ENCODE measurements around the gene IL12RB1. TPM values are rescaled to one million over a fixed set of nuclear protein-coding genes. Genes with fewer than 3 reads are reported as not detected.
A peak's percentile ranks its signal among the peaks of the same experiment; 100 is the strongest.

IL12RB1 gene
- total and polyA plus RNA-seq, 2 of the 13 experiments (the other 11 are each of a cell fraction or from before 2014, with no cell fraction given) = 0.03 to 0.04 TPM

DNA sequence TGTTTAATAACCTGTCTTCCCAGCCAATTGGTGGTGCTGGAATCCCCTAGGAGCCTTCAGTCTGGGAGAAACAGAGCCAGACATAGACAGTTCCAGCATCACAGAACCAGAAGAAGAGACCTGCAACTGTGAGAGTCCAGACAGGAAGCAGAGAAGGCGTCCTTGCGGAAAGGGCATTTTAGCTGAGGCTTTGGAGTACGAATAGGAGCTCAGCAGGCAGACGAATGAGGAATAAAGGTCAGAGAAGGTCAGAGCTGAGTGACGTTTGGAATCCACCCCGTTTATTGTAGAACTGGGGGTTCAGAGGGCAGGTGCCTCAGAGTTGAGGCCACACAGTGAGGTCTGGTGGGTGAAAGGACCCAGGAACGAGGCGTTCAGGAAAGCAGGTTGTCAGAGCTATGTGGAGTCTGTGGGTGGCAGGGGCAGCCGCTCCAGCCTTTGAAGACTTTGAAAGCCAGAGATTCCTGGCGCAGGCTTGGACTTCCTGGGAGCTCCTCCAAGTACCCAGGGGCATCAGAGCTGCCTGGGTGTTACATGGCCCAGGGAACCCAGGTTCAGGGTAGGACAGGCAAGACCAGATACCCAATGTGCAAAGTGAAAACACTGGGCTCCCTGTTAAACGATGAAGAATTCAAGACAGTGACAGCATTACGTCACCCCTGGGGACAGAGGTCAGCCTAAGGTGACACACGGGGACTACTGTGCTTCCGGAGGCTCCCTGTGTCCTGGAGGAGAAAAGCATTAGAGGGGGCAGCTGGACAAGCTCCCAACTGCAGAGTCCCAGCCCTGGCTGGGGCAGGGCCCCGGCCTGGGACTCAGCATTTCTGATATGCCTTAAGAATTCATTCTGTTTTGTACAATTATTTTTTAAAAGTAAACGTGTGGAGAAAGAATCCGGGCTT is 73.3 kb downstream of the IL12RB1 start (continued):
- TF ChIP-seq, protein P1, sequence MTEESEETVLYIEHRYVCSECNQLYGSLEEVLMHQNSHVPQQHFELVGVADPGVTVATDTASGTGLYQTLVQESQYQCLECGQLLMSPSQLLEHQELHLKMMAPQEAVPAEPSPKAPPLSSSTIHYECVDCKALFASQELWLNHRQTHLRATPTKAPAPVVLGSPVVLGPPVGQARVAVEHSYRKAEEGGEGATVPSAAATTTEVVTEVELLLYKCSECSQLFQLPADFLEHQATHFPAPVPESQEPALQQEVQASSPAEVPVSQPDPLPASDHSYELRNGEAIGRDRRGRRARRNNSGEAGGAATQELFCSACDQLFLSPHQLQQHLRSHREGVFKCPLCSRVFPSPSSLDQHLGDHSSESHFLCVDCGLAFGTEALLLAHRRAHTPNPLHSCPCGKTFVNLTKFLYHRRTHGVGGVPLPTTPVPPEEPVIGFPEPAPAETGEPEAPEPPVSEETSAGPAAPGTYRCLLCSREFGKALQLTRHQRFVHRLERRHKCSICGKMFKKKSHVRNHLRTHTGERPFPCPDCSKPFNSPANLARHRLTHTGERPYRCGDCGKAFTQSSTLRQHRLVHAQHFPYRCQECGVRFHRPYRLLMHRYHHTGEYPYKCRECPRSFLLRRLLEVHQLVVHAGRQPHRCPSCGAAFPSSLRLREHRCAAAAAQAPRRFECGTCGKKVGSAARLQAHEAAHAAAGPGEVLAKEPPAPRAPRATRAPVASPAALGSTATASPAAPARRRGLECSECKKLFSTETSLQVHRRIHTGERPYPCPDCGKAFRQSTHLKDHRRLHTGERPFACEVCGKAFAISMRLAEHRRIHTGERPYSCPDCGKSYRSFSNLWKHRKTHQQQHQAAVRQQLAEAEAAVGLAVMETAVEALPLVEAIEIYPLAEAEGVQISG (CRISPR knock-in tag; IDR thresholded peaks at IDR 0.05) = peak; percentile 61; the same call in 1 of the 2 replicates
- TF ChIP-seq PHF21A (CRISPR knock-in tag; IDR thresholded peaks at IDR 0.05) (peak; percentile 85), ZNF652 (CRISPR knock-in tag; IDR thresholded peaks at IDR 0.05; ENCODE audit: borderline replicate concordance, low read depth) (peak; percentile 32; the same call in 1 of the 2 replicates), ISL2 (CRISPR knock-in tag; IDR thresholded peaks at IDR 0.05) (peak; percentile 75), ZIK1 (CRISPR knock-in tag; IDR thresholded peaks at IDR 0.05; ENCODE audit: borderline replicate concordance, low read depth) (no peak), ZNF335 (CRISPR knock-in tag; IDR thresholded peaks at IDR 0.05) (peak; percentile 38; the same call in 1 of the 2 replicates), ZNF781 (CRISPR knock-in tag; IDR thresholded peaks at IDR 0.05; ENCODE audit: borderline replicate concordance, not compliant biosample characterization) (no peak), KLF6 (CRISPR knock-in tag; IDR thresholded peaks at IDR 0.05) (peak; percentile 83), GATA4 (IDR thresholded peaks at IDR 0.05; ENCODE audit: borderline replicate concordance, low read depth) (no peak), ZSCAN21 (CRISPR knock-in tag; IDR thresholded peaks at IDR 0.05; ENCODE audit: borderline replicate concordance) (peak; percentile 40; the same call in 1 of the 2 replicates), ZNF577 (CRISPR knock-in tag; IDR thresholded peaks at IDR 0.05; ENCODE audit: borderline replicate concordance, low read depth) (no peak)
- TF ChIP-seq, protein P2, sequence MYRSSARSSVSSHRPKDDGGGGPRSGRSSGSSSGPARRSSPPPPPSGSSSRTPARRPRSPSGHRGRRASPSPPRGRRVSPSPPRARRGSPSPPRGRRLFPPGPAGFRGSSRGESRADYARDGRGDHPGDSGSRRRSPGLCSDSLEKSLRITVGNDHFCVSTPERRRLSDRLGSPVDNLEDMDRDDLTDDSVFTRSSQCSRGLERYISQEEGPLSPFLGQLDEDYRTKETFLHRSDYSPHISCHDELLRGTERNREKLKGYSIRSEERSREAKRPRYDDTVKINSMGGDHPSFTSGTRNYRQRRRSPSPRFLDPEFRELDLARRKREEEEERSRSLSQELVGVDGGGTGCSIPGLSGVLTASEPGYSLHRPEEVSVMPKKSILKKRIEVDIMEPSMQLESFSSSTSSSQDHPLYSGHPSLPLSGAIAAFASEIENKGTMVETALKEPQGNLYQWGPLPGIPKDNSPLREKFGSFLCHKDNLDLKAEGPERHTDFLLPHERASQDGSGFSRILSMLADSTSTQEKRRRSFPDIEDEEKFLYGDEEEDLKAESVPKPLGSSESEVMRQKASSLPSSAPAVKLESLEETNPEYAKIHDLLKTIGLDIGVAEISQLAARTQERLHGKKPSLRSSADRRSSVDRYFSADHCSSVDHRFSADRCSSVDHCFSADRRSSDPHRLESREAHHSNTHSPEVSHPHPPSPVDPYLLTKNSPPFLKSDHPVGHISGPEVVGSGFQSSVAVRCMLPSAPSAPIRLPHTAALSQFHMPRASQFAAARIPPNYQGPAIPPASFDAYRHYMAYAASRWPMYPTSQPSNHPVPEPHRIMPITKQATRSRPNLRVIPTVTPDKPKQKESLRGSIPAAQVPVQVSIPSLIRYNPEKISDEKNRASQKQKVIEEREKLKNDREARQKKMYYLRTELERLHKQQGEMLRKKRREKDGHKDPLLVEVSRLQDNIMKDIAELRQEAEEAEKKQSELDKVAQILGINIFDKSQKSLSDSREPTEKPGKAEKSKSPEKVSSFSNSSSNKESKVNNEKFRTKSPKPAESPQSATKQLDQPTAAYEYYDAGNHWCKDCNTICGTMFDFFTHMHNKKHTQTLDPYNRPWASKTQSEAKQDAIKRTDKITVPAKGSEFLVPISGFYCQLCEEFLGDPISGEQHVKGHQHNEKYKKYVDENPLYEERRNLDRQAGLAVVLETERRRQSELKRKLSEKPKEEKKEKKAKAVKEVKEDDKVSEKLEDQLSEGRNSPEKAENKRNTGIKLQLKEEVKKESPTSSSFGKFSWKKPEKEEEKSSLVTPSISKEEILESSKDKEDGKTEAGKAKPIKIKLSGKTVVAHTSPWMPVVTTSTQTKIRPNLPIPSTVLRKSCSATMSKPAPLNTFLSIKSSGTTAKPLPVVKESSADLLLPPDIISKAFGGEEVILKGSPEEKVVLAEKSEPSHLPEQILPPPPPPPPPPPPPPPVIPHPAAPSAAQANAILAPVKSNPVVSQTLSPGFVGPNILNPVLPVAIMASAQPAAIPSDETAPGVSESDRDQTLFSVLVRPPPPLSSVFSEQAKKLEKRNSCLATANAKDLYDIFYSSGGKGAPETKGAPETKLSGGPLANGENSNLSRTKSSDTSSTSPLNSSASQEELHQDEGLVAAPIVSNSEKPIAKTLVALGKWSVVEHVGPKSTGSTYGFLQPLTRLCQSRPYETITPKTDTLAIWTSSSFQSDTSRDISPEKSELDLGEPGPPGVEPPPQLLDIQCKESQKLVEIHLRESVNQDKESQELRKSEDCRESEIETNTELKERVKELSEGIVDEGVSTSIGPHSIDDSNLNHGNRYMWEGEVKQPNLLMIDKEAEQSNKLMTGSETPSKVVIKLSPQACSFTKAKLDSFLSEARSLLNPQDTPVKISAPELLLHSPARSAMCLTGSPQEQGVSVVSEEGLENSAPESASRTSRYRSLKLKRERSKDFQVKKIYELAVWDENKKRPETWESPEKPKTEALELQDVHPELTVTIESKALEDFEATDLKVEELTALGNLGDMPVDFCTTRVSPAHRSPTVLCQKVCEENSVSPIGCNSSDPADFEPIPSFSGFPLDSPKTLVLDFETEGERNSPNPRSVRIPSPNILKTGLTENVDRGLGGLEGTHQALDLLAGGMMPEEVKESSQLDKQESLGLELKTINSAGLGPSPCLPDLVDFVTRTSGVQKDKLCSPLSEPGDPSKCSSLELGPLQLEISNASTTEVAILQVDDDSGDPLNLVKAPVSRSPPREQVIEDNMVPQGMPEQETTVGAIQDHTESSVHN (CRISPR knock-in tag; IDR thresholded peaks at IDR 0.05) = no peak
- TF ChIP-seq, protein P3, sequence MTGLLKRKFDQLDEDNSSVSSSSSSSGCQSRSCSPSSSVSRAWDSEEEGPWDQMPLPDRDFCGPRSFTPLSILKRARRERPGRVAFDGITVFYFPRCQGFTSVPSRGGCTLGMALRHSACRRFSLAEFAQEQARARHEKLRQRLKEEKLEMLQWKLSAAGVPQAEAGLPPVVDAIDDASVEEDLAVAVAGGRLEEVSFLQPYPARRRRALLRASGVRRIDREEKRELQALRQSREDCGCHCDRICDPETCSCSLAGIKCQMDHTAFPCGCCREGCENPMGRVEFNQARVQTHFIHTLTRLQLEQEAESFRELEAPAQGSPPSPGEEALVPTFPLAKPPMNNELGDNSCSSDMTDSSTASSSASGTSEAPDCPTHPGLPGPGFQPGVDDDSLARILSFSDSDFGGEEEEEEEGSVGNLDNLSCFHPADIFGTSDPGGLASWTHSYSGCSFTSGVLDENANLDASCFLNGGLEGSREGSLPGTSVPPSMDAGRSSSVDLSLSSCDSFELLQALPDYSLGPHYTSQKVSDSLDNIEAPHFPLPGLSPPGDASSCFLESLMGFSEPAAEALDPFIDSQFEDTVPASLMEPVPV (CRISPR knock-in tag; IDR thresholded peaks at IDR 0.05) = no peak
